Right lobe of liver (tissue), 4 donors: Measurements from ENCODE around the gene HLA-DPA1.

Experiments
- CTCF ChIP-seq, 4 donors: fragments of 200-600 bp in 3 of 4; fragments of 450-650 bp in 1 of 4; IDR thresholded peaks; one replicate each; pipeline versions ENCODE4 v1.5.1 to v1.8.0; 2016 to 2022; ENCODE audit warnings: antibody characterized with exemption in 4 of 4, mild to moderate bottlenecking in 2 of 4
- POLR2A ChIP-seq: fragments of 450-650 bp; IDR thresholded peaks from one replicate; pipeline ENCODE4 v1.6.1; 2017; ENCODE audit warnings: antibody characterized with exemption, mild to moderate bottlenecking
- donor health status: DM: no; HTN: no; CAD: no.
- donor health status: DM: no; HTN: no; CAD: no.
- donor health status: DM: no; HTN: yes; CAD: no.

- TF ChIP-seq CTCF (IDR thresholded peaks at IDR 0.05) = peak; percentile 70 to 91 (median 84)
- TF ChIP-seq POLR2A = no peak
These were observed 58.4 kb downstream of the HLA-DPA1 start for GRCh38 chr6:33014841-33015634.
